ENCODE results near the gene CDRT4.

Gene CDRT4

DNA sequence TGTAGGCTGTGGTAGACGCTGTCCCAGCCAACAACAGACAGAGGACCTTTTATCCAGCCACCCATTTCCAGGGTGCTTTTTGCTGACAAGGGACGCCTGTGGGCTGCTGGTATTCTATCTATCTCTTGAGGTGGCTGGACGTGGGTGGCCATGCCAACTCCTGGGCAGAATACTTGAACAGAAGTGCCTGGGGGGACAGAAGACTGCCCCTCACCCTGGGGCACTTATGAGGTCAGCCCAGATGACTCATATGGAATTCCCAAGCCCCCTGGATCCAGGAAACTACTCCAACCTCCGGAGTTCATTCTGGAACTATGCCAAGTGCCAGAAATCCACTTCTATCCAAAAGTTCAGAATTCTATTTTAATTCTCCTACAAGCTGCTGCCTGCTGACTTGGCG lies 61.3 kb downstream of the CDRT4 start:
- Histone ChIP-seq H3K27me3 (ENCODE audit: insufficient read depth, low read length, poor library complexity) (peaks cover 3% of the 10 kb centered on the region), H2AFZ (ENCODE audit: low read depth, low read length) (no peak overlapping the region), H3K4me3 (ENCODE audit: low read depth in 1 of 2, low read length in 2 of 2) (no peak overlapping the region), H3K27ac (ENCODE audit: low read length) (no peak overlapping the region), H3K9ac (ENCODE audit: low read depth, low read length) (no peak overlapping the region), H3K79me2 (ENCODE audit: insufficient read depth, low read length) (no peaks in the 10 kb centered on the region), H3K4me1 (ENCODE audit: insufficient read depth, low read length) (no peaks in the 10 kb centered on the region), H3K9me3 (ENCODE audit: insufficient read depth, low read length, severe bottlenecking) (no peaks in the 10 kb centered on the region), H3K36me3 (ENCODE audit: insufficient read depth, low read length) (no peaks in the 10 kb centered on the region), H4K20me1 (ENCODE audit: insufficient read depth, low read length) (no peaks in the 10 kb centered on the region), H3K4me2 (ENCODE audit: insufficient read depth, low read length) (no peak overlapping the region)
- TF ChIP-seq, protein P1, sequence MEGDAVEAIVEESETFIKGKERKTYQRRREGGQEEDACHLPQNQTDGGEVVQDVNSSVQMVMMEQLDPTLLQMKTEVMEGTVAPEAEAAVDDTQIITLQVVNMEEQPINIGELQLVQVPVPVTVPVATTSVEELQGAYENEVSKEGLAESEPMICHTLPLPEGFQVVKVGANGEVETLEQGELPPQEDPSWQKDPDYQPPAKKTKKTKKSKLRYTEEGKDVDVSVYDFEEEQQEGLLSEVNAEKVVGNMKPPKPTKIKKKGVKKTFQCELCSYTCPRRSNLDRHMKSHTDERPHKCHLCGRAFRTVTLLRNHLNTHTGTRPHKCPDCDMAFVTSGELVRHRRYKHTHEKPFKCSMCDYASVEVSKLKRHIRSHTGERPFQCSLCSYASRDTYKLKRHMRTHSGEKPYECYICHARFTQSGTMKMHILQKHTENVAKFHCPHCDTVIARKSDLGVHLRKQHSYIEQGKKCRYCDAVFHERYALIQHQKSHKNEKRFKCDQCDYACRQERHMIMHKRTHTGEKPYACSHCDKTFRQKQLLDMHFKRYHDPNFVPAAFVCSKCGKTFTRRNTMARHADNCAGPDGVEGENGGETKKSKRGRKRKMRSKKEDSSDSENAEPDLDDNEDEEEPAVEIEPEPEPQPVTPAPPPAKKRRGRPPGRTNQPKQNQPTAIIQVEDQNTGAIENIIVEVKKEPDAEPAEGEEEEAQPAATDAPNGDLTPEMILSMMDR (IDR thresholded peaks at IDR 0.05; ENCODE audit: borderline replicate concordance, extremely low read depth, low read length, poor library complexity, severe bottlenecking), result no peak
- no peak for TF ChIP-seq EZH2 (IDR thresholded peaks at IDR 0.05; ENCODE audit: borderline replicate concordance, low read depth, low read length, severe bottlenecking)
- ATAC-seq (ENCODE audit: insufficient read depth, low read depth) (no peak), DNase-seq (no peak)

DNA sequence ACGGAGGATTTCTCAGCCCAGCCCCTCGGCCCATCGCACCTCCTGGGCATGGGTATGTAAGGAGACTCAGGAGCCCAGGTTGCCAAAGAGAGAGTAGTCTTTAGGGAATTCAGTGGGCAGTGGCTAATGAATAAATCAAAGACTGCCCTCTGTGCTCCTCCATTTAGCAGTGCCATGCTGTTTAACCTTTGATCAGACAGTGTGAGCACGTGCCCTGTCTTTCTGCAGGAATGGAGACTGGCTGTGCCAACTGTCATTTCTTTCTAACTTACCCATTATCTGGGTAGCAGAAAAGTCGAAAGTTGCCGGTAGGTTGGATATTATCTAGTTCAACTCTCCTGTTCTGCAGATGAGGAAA lies 62.4 kb downstream of the CDRT4 start:
- no peak for DNase-seq
- Histone ChIP-seq H3K79me2 (ENCODE audit: insufficient read depth, low read length) (no peaks in the 10 kb centered on the region), H3K27me3 (ENCODE audit: insufficient read depth, low read length, poor library complexity) (peaks cover 3% of the 10 kb centered on the region), H3K36me3 (ENCODE audit: insufficient read depth, low read length) (no peaks in the 10 kb centered on the region), H3K9me3 (ENCODE audit: insufficient read depth, low read length, severe bottlenecking) (no peaks in the 10 kb centered on the region), H3K4me1 (ENCODE audit: insufficient read depth, low read length) (no peaks in the 10 kb centered on the region), H3K4me2 (ENCODE audit: insufficient read depth, low read length) (no peak overlapping the region), H4K20me1 (ENCODE audit: insufficient read depth, low read length) (no peaks in the 10 kb centered on the region), H3K9ac (ENCODE audit: low read depth, low read length) (no peak overlapping the region), H3K27ac (ENCODE audit: low read length) (no peak overlapping the region), H3K4me3 (ENCODE audit: low read depth in 1 of 2, low read length in 2 of 2) (no peak overlapping the region), H2AFZ (ENCODE audit: low read depth, low read length) (no peak overlapping the region)
- ATAC-seq (ENCODE audit: insufficient read depth, low read depth), result no peak
- TF ChIP-seq, protein P1 (IDR thresholded peaks at IDR 0.05; ENCODE audit: borderline replicate concordance, extremely low read depth, low read length, poor library complexity, severe bottlenecking), result no peak
- no peak for TF ChIP-seq EZH2 (IDR thresholded peaks at IDR 0.05; ENCODE audit: borderline replicate concordance, low read depth, low read length, severe bottlenecking)

DNA sequence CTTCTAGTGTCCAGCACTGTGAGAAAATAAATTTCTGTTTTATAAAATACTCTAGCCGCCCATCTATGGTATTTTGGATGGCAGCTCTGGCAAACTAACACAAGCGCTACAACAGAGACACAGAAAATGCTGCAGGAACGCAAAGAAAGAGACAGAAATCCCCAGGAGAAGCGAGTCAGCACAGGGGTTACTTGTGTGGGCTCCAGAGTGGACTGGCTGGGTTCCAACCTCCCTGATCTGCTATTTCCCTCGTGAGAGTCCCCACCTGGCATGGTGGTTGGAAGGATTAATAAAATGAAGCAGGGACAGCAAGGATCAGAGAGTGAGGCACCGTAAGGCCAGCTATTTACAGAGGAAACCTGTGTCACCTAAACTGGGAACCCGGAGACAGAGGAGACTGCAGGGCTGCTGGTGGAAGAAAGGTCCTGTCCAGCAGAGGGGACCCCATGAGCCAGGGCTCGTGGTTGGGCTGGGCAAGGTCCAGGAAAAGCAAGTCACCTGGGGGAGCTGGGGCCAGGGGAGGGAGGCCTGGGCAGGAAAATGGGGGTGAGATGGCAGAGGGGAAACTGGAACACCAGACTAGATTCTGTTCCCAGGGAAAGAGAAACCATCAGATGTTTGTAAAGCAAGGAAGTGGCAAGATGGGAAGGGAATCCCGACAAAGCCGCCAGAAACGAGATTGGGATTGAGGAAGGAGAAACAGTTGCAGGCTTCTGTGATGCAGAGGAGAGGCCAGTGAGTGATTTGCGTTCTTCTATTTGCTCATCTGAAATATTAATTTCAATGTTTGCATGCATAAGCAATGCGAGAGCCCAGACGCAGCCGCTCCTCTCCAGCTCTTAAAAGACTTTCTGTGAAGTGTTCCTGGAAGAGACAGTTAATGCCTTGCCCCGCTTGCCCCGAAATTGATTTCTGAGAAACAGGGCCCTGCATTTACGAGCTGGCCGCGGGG lies 63.0 kb downstream of the CDRT4 start:
- Histone ChIP-seq H3K4me1 (ENCODE audit: insufficient read depth, low read length) (no peaks in the 10 kb centered on the region), H4K20me1 (ENCODE audit: insufficient read depth, low read length) (no peaks in the 10 kb centered on the region), H3K79me2 (ENCODE audit: insufficient read depth, low read length) (no peaks in the 10 kb centered on the region), H3K4me2 (ENCODE audit: insufficient read depth, low read length) (no peak overlapping the region), H3K4me3 (ENCODE audit: low read depth in 1 of 2, low read length in 2 of 2) (no peak overlapping the region), H3K27me3 (ENCODE audit: insufficient read depth, low read length, poor library complexity) (no peaks in the 10 kb centered on the region), H3K9ac (ENCODE audit: low read depth, low read length) (no peak overlapping the region), H3K9me3 (ENCODE audit: insufficient read depth, low read length, severe bottlenecking) (no peaks in the 10 kb centered on the region), H3K36me3 (ENCODE audit: insufficient read depth, low read length) (no peaks in the 10 kb centered on the region), H3K27ac (ENCODE audit: low read length) (no peak overlapping the region), H2AFZ (ENCODE audit: low read depth, low read length) (no peak overlapping the region)
- ATAC-seq (ENCODE audit: insufficient read depth, low read depth) (no peak), DNase-seq (no peak)
- no peak for TF ChIP-seq EZH2 (IDR thresholded peaks at IDR 0.05; ENCODE audit: borderline replicate concordance, low read depth, low read length, severe bottlenecking)
- TF ChIP-seq, protein P1 (IDR thresholded peaks at IDR 0.05; ENCODE audit: borderline replicate concordance, extremely low read depth, low read length, poor library complexity, severe bottlenecking), result no peak

Data from DND-41 (cell line).